IgD-negative memory B cell (primary cell): ENCODE results near the gene TWSG1. TPM values are rescaled to one million over a fixed set of nuclear protein-coding genes. Genes with fewer than 3 reads are reported as not detected.
"Not testable (repeated sequence)": the region's sequence is repeated elsewhere in the genome, so short reads cannot be mapped to it uniquely, and the experiment has no call there.

ENCODE experiments used
- H3K27ac Mint-ChIP-seq, 3 donors: one replicate each; pipeline ENCODE4 v1.8.0; 2020 to 2022; ENCODE audit warnings: mild to moderate bottlenecking in 3 of 3, mixed read lengths in 3 of 3, moderate library complexity in 1 of 3
- H3K27me3 Mint-ChIP-seq: one replicate; pipeline ENCODE4 v1.8.0; 2021; ENCODE audit warnings: mixed read lengths
- H3K36me3 Mint-ChIP-seq: one replicate; pipeline ENCODE4 v1.8.0; 2020; ENCODE audit warnings: mild to moderate bottlenecking, mixed read lengths
- H3K4me1 Mint-ChIP-seq, 3 donors: one replicate each; pipeline ENCODE4 v1.8.0; 2020 to 2022; ENCODE audit warnings: mixed read lengths in 3 of 3, mild to moderate bottlenecking in 1 of 3
- H3K4me3 Mint-ChIP-seq, 4 donors: one replicate each; pipeline ENCODE4 v1.8.0; 2020 to 2022; ENCODE audit warnings: mild to moderate bottlenecking in 4 of 4, mixed read lengths in 4 of 4, moderate library complexity in 3 of 4
- H3K9me3 Mint-ChIP-seq, 3 donors: one replicate each; pipeline ENCODE4 v1.8.0; 2020 to 2021; ENCODE audit warnings: mixed read lengths in 3 of 3, mild to moderate bottlenecking in 1 of 3
- polyA plus RNA-seq: library from polyadenylated mRNA; unstranded; fragments of 300-500 nt; fragmentation: Illumina TruSeq; gene quantifications from one replicate; pipeline ENCODE4 v1.2.3, GENCODE V29; 2021

Gene TWSG1
- polyA plus RNA-seq, 1 donor from 2014 or later: 2.9 TPM

DNA sequence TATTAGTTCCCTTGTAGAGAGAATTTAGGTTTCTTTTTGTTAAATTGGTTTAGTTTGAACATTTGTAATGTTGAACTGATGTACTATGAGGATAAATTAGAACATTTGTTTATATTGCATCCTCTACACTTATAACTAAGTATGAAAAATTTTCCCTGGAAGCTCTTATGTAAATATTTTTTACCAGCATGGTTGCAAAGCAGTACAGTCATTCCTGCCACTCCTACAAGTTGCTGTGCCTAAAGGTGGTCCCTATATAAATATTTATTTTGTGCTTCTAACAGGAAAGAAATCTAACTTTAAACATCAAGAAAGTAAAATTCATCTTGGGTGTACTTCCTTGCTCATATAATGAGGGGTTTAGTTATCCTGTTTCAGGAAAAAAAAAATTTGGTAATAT lies 14.2 kb downstream of the TWSG1 start:
- peaks cover 6% of the 10 kb centered on the region for H3K36me3 Mint-ChIP-seq
- H3K27ac Mint-ChIP-seq: no peak overlapping the region
- no peaks in the 10 kb centered on the region for H3K27me3 Mint-ChIP-seq
- peaks cover 0 to 5% (median 1%) of the 10 kb centered on the region in 3 donors for H3K4me1 Mint-ChIP-seq
- H3K4me3 Mint-ChIP-seq: no peak overlapping the region
- H3K9me3 Mint-ChIP-seq: no peaks in the 10 kb centered on the region

DNA sequence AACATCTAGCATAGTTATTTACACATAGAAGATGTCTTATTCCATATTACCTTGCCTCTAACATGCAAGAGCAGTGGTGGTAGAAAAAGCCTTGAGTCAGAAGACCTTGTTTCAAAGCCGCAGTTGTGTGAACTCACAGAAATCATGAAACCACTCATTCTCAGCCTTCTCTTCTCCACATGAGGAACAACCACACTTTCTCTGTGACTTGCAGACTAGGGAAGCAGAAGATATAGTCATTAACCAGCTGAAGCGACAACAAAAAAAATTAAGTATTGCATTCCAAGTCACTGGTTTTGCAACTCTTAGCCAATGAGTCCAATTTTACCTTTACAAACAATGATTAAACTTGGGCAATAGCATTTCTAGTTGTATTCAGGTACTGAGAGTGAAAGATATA lies 19.0 kb downstream of the TWSG1 start:
- Mint-ChIP-seq H3K36me3 (peaks cover 2% of the 10 kb centered on the region), H3K27ac (no peak overlapping the region), H3K4me1 (peaks cover 5 to 6% (median 6%) of the 10 kb centered on the region in 3 donors), H3K4me3 (no peak overlapping the region), H3K27me3 (no peaks in the 10 kb centered on the region), H3K9me3 (no peaks in the 10 kb centered on the region)

DNA sequence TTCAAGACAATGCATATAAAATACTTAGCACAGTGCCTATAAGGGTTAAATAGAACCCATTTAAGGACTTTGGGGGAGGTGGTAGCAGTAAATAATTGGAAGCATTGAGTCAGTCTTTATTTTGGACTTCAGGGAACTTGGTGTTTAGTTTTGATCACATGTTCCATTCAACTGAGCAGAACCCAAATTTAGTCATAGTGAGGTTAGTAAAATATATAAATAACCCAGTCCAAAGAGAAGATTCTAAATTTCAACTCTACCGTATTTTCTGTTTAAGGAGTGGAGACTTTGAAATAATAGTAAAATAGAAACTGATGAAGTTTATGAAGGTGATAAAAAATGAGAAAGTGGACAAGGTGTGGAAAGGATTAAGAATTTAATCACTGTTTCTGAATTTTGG lies 19.7 kb downstream of the TWSG1 start:
- Mint-ChIP-seq H3K4me1 (peaks cover 5 to 6% (median 6%) of the 10 kb centered on the region in 3 donors), H3K4me3 (no peak overlapping the region), H3K27ac (no peak overlapping the region), H3K27me3 (no peaks in the 10 kb centered on the region), H3K36me3 (peaks cover 2% of the 10 kb centered on the region), H3K9me3 (no peaks in the 10 kb centered on the region)

DNA sequence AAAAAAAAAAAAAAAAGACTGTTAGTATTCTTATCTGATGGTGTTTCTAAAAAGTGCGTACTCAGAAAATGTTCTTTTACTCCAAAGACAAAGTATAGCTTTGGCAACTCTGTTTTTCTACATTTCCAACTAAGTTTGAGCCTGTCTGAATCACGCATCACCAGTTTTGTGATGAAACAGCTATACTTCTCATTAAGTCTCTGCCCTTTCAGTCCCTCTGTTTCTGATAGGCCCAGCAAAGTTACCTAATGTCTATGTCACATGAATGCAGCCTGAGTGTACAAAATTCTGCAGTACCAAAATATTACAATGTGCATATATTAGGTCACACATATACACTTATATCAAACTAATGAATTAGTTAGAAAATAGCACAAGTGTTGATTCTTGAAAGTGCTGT lies 22.4 kb downstream of the TWSG1 start:
- Mint-ChIP-seq H3K4me1 (peaks cover 5 to 8% (median 6%) of the 10 kb centered on the region in 3 donors), H3K9me3 (no peaks in the 10 kb centered on the region), H3K27ac (no peak overlapping the region), H3K27me3 (no peaks in the 10 kb centered on the region), H3K4me3 (no peak overlapping the region), H3K36me3 (peaks cover under 1% of the 10 kb centered on the region)

DNA sequence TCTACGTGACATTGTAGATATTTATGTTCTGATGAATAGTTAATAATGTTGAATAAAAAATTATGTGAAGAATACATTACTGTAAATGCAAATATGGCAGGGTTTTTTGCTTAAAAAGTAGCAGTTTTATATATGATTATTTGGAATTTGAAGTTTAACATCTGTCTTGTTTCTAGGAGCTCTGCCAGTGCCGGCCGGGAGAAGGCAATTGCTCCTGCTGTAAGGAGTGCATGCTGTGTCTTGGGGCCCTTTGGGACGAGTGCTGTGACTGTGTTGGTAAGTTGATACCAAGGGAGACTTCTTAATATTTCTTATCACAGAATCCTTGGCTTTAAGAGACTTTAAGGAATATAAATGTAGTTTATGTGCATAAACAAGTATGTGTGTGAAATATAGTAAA lies 25.2 kb downstream of the TWSG1 start:
- Mint-ChIP-seq H3K4me3 (no peak overlapping the region), H3K36me3 (peaks cover 2% of the 10 kb centered on the region), H3K27me3 (no peaks in the 10 kb centered on the region), H3K27ac (no peak overlapping the region), H3K9me3 (no peaks in the 10 kb centered on the region), H3K4me1 (peaks cover 0 to 2% (median 0%) of the 10 kb centered on the region in 3 donors)

DNA sequence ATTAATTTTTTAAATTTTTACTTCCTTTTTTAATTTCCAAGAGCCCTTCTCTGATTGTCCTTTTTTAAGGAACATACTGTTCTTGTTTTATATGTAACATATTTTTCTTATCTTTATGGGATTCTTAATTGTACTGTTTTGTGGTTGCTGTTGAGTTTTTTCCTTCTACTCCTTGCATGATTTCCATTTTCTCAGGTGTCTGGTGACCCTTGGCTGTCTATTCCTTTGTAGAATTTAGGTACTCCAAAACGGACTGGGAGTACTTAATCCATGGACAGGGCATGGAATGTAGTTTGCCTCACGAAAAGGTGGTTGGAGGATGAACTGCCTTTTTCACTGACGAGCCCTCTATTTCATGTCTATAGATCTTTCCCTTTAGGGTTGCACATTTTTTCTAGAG lies 26.6 kb downstream of the TWSG1 start:
- peak overlapping the region in 1 of 4 donors; percentile 14 for H3K4me3 Mint-ChIP-seq
- peaks cover 0 to 2% (median 0%) of the 10 kb centered on the region in 3 donors for H3K4me1 Mint-ChIP-seq
- H3K9me3 Mint-ChIP-seq: no peaks in the 10 kb centered on the region
- no peaks in the 10 kb centered on the region for H3K27me3 Mint-ChIP-seq
- H3K36me3 Mint-ChIP-seq: peaks cover 3% of the 10 kb centered on the region
- no peak overlapping the region for H3K27ac Mint-ChIP-seq

DNA sequence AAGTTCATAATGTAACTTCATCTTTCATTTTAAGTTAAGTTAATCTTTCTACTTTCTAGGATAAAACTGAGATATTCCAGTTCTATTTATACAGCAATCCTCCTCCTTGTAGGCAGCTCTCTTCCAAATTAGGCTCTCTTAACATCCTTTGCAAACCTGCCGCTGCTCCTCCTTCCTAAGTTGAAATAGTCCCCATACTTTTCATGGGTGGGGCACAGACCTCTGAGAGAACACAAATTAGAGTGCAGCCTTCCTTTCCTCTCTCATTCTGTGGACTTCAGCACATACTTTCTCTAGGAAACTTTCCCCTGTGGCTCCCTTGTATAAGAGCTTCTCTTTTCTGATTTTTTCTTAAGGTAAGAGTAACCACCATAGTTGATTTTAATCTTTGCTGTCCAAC lies 28.3 kb downstream of the TWSG1 start:
- Mint-ChIP-seq H3K27ac (no peak overlapping the region), H3K9me3 (no peaks in the 10 kb centered on the region), H3K36me3 (peaks cover 8% of the 10 kb centered on the region), H3K4me3 (no peak overlapping the region), H3K27me3 (no peaks in the 10 kb centered on the region), H3K4me1 (peaks cover 0 to 2% (median 0%) of the 10 kb centered on the region in 3 donors)

DNA sequence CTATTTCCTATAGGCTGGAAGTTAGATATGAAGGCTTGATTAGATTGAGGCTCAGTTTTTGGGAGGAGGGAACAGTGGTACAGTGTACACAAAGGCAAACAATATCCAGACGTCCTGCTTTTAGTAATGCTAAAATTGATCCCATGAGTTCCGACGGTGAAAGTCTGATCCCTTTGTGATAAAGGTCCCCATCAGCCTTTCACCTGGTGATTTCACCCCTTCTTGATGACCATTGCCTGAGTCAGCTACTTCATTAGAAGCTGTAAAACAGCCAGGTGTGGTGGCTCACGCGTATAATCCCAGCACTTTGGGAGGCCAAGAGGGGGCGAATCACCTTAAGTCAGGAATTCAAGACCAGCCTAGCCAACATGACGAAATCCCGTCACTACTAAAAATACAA lies 29.7 kb downstream of the TWSG1 start:
- peaks cover 0 to 2% (median 0%) of the 10 kb centered on the region in 3 donors for H3K4me1 Mint-ChIP-seq
- no peaks in the 10 kb centered on the region for H3K27me3 Mint-ChIP-seq
- peaks cover 9% of the 10 kb centered on the region for H3K36me3 Mint-ChIP-seq
- H3K4me3 Mint-ChIP-seq: no peak overlapping the region
- H3K9me3 Mint-ChIP-seq: no peaks in the 10 kb centered on the region
- no peak overlapping the region for H3K27ac Mint-ChIP-seq

DNA sequence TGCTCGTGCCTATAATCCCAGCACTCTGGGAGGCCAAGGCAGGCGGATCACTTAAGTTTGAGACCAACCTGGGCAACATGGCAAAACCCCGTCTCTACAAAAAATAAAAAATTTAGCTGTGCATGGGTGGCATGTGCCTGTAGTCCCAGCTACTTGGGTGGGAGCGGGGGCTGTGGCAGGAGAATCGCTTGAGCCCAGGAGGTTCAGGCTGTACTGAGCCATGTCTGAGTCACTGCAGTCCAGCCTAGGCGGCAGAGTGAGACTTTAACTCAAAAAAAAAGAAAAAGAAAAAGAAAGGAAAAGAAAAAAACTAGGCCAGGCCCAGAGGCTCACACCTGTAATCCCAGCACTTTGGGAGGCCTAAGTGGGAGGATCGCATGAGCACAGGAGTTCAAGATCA lies 30.8 kb downstream of the TWSG1 start:
- no peaks in the 10 kb centered on the region for H3K9me3 Mint-ChIP-seq
- H3K27me3 Mint-ChIP-seq: no peaks in the 10 kb centered on the region
- peaks cover 12% of the 10 kb centered on the region for H3K36me3 Mint-ChIP-seq
- H3K4me3 Mint-ChIP-seq: no peak overlapping the region
- peaks cover 0 to 2% (median 0%) of the 10 kb centered on the region in 3 donors for H3K4me1 Mint-ChIP-seq
- no peak overlapping the region for H3K27ac Mint-ChIP-seq

DNA sequence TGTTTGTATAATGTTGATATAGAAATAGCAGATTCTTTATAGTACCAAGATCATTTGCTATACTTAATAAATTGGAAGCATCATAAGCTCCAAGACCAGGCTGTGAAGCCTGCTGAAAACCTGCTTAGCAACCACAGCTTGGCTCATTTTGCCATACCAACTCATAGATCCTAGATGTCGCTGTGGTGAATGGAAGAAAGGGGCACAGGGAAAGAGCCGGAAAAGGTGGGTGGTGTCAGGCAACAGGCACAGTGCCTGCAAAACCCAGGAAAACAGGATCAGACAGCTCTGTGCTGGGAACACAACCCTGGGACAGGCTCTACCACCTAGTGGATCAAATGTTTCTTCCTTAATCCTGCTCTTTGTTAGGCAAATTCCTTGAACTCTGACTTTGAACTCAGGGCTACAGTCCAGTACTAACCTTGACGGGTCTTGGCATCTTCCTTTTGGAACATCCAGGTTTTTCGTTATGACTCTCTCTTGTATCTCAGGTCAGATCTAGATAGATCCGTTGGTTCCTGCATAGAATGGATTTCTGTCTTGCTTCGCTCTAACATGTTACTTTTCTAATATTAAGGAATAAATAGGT lies 31.6 kb downstream of the TWSG1 start:
- H3K27ac Mint-ChIP-seq: no peak overlapping the region
- peaks cover 0 to 2% (median 0%) of the 10 kb centered on the region in 3 donors for H3K4me1 Mint-ChIP-seq
- H3K4me3 Mint-ChIP-seq: no peak overlapping the region
- H3K36me3 Mint-ChIP-seq: peaks cover 12% of the 10 kb centered on the region
- H3K9me3 Mint-ChIP-seq: no peaks in the 10 kb centered on the region
- H3K27me3 Mint-ChIP-seq: no peaks in the 10 kb centered on the region

DNA sequence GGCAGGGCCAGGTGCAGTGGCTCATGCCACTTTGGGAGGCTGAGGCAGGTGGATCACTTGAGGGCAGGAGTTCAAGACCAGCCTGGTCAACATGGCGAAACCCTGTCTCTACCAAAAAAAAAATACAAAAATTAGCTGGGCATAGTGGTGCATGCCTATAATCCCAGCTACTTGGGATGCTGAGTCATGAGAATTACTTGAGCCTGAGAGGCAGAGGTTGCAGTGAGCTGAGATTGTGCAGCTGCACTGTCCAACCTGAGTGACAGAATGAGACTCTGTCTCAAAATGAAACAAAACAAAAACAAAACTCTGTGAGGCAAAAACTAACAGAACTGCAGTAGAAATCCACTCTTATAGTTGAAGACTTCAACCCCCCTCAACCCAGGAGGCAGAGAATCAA lies 38.7 kb downstream of the TWSG1 start:
- H3K27me3 Mint-ChIP-seq, H3K4me1 Mint-ChIP-seq, H3K9me3 Mint-ChIP-seq, H3K4me3 Mint-ChIP-seq: not testable (repeated sequence)
- Mint-ChIP-seq H3K36me3 (peaks cover 25% of the 10 kb centered on the region), H3K27ac (peak overlapping the region in 1 of 3 donors; percentile 31)

DNA sequence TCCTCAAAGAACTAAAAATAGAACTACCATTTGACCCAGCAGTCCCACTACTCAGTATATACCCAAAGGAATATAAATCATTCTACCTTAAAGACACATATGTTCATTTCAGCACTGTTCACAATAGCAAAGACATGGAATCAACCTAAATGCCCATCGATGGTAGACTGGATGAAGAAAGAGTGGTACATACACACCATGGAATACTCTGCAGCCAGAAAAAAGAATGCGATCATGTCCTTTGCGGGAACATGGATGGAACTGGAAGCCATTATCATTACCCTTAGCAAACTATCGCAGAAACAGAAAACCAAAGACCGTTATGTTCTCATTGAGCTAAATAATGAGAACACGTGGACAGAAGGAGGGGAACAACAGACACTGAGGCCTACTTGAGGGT lies 44.5 kb downstream of the TWSG1 start:
- H3K27me3 Mint-ChIP-seq: no peaks in the 10 kb centered on the region
- peaks cover 0 to 12% (median 3%) of the 10 kb centered on the region in 3 donors for H3K9me3 Mint-ChIP-seq
- peaks cover 0 to 3% (median 0%) of the 10 kb centered on the region in 3 donors for H3K4me1 Mint-ChIP-seq
- H3K27ac Mint-ChIP-seq: no peak overlapping the region
- peaks cover 25% of the 10 kb centered on the region for H3K36me3 Mint-ChIP-seq
- H3K4me3 Mint-ChIP-seq: no peak overlapping the region

DNA sequence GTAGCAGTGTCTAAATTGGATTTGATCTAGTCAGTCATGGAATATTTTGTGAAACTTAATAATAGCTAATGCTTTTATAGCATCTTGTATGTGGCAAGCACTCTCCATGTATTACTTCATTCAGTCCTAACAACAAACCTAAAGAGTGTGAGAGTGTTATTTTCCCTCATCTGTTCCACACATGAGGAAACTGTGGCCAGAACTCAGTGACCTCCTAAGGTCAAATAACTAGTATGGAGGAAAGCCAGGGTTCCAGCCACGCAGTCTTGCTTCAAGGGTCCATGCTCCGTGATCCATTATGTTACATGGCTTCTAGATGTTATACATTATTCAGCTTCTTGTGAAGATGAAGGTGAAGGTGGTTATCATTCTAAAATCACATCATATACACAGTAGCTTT lies 45.5 kb downstream of the TWSG1 start:
- Mint-ChIP-seq H3K9me3 (peaks cover 0 to 12% (median 3%) of the 10 kb centered on the region in 3 donors), H3K4me1 (peaks cover 0 to 4% (median 0%) of the 10 kb centered on the region in 3 donors), H3K36me3 (peaks cover 27% of the 10 kb centered on the region), H3K27ac (no peak overlapping the region), H3K27me3 (no peaks in the 10 kb centered on the region), H3K4me3 (no peak overlapping the region)

DNA sequence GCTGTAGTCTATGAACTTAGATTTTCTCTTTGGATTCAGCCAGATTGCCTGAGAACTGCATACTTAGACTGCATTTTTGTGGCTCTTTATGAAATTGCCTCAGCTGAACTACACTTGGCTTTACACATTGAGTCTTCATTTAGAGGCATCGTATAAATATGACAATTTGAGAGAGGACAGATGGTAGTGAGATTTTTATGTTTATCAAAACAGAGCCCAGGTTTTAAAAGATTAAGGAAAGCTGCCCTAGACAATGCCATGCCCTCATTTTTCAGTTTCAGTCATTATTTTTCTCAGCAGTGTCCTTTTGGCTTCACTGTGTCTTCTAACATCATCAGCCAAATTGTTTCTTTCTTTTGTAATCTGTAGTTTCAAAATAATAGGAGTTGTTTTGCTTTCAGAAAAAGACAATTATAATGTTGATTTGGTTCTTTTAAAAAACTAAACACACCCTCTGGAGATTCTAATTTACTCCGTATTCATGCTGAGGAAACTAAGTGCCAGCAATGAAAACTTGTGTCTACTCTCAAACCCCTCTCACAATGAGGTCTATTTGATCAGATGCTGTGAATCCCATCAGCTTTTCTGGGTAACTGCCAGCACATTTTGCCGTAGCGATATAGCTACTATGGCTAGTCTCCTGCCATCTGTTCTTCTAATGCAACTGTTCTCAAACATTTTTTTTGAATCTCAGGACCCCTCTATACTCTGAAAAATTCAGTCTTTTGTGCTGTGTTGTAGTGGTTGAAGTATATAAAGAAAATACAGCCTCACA lies 46.2 kb downstream of the TWSG1 start:
- Mint-ChIP-seq H3K9me3 (peaks cover 0 to 12% (median 3%) of the 10 kb centered on the region in 3 donors), H3K4me3 (no peak overlapping the region), H3K27ac (peak overlapping the region in 1 of 3 donors; percentile 55), H3K27me3 (no peaks in the 10 kb centered on the region), H3K36me3 (peaks cover 27% of the 10 kb centered on the region), H3K4me1 (peaks cover 0 to 5% (median 0%) of the 10 kb centered on the region in 3 donors)

DNA sequence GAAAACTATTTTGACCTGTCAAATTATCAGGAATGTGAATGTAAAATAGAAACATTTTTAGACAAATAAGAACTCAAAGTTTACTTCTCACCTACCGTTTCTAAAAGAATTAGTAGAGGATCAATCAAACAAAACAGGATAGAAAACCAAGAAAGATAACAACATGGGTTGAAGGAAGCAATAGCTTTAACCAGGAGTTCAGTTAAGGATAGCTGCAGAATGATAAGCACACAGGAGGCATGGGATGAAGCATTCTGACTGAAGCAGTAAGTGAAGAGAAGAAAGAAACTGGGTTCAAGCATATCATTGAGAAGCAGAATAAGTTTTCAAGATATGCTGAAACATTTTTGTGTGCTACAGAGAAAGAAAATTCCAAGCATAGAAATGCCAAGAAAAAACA lies 52.3 kb downstream of the TWSG1 start:
- H3K27me3 Mint-ChIP-seq: no peaks in the 10 kb centered on the region

DNA sequence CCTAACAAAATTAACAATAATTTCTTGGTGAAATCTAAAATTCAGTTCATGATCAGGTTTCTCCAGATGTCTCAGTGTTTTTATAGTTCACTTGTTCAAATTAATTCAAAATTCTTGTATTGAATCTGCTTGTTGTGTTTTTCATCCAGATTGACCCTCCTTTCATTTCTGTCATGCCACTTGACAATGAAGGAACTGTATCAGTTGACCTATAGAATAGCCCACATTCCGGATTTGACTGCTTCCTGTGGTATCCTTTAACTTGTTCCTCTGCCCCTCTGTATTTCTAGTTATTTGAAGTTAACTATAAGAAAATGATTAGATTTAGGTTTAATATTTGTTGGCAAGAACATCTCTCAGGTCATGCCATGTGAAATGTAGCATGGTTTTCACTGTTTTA lies 53.3 kb downstream of the TWSG1 start:
- H3K4me1 Mint-ChIP-seq: peaks cover 0 to 4% (median 2%) of the 10 kb centered on the region in 3 donors
- H3K27ac Mint-ChIP-seq: no peak overlapping the region
- peaks cover 1 to 9% (median 3%) of the 10 kb centered on the region in 3 donors for H3K9me3 Mint-ChIP-seq
- H3K4me3 Mint-ChIP-seq: no peak overlapping the region
- no peaks in the 10 kb centered on the region for H3K27me3 Mint-ChIP-seq
- H3K36me3 Mint-ChIP-seq: peaks cover 18% of the 10 kb centered on the region

More for the DNA sequence above, 52.3 kb downstream of the TWSG1 start:
- H3K9me3 Mint-ChIP-seq: peaks cover 1 to 9% (median 3%) of the 10 kb centered on the region in 3 donors
- H3K4me1 Mint-ChIP-seq: peaks cover 0 to 6% (median 2%) of the 10 kb centered on the region in 3 donors
- H3K27ac Mint-ChIP-seq: no peak overlapping the region
- H3K36me3 Mint-ChIP-seq: peaks cover 18% of the 10 kb centered on the region
- H3K4me3 Mint-ChIP-seq: no peak overlapping the region
